Peyer's patch (tissue), 4 donors: ENCODE measurements around the gene HSPA12B. TPM values are rescaled to one million over a fixed set of nuclear protein-coding genes. Genes with fewer than 3 reads are reported as not detected.

ENCODE experiments used
- DNase-seq, 3 donors: peaks; one replicate each; pipeline ENCODE4 v3.0.0-alpha.2; 2017 to 2019
- H3K27ac ChIP-seq, 4 donors: fragments of 200-600 bp; sonication (generic); one replicate each; pipeline ENCODE4 v1.5.1; 2016 to 2019
- H3K27me3 ChIP-seq, 2 donors: fragments of 200-600 bp; sonication (generic); one replicate each; pipeline ENCODE4 v1.5.1; 2019
- H3K36me3 ChIP-seq, 3 donors: fragments of 200-600 bp; sonication (generic); one replicate each; pipeline ENCODE4 v1.5.1; 2016 to 2019
- H3K4me1 ChIP-seq, 4 donors: fragments of 200-600 bp; sonication (generic); one replicate each; pipeline ENCODE4 v1.5.1; 2016 to 2019
- H3K4me3 ChIP-seq, 4 donors: fragments of 200-600 bp; sonication (generic); 1 replicate in 3 of 4; 2 replicates in 1 of 4; pipeline ENCODE4 v1.5.1; 2016 to 2019; ENCODE audit warnings: mild to moderate bottlenecking in 1 of 4
- H3K9me3 ChIP-seq, 4 donors: fragments of 200-600 bp; sonication (generic); one replicate each; pipeline ENCODE4 v1.5.1; 2016 to 2019; ENCODE audit warnings: mild to moderate bottlenecking in 1 of 4
- POLR2A ChIP-seq, 2 donors: fragments of 450-650 bp; IDR thresholded peaks; one replicate each; pipeline ENCODE4 v1.5.1; 2017; ENCODE audit warnings: antibody characterized with exemption in 2 of 2, mild to moderate bottlenecking in 2 of 2, moderate library complexity in 2 of 2
- total RNA-seq, 4 donors: library from RNA; depleted of rRNA; stranded (reverse); fragments of >200 nt; gene quantifications; one replicate each; pipeline ENCODE4 v1.1.0, GENCODE V29; 2016
- TF ChIP-seq, protein P1 (sequence below), 6 experiments: fragments of 450-650 bp in 4 of 6; fragments of 200-600 bp in 2 of 6; sonication (generic) in 1 of 6; IDR thresholded peaks; one replicate each; pipeline ENCODE4 v1.5.1; 2017 to 2019; ENCODE audit warnings: antibody characterized with exemption in 6 of 6, mild to moderate bottlenecking in 3 of 6, moderate library complexity in 1 of 6

HSPA12B gene
- total RNA-seq, 4 donors from 2014 or later, result 1.2 to 4.3 (median 2.3) TPM

GRCh38 chr20:3720068-3720467 is 12.4 kb upstream of the HSPA12B start:
- Histone ChIP-seq H3K36me3 (no peaks in the 10 kb centered on the region), H3K4me1 (no peaks in the 10 kb centered on the region), H3K27ac (no peak overlapping the region), H3K9me3 (no peaks in the 10 kb centered on the region), H3K4me3 (no peak overlapping the region), H3K27me3 (no peaks in the 10 kb centered on the region)
- no peak for DNase-seq
- TF ChIP-seq, protein P1, sequence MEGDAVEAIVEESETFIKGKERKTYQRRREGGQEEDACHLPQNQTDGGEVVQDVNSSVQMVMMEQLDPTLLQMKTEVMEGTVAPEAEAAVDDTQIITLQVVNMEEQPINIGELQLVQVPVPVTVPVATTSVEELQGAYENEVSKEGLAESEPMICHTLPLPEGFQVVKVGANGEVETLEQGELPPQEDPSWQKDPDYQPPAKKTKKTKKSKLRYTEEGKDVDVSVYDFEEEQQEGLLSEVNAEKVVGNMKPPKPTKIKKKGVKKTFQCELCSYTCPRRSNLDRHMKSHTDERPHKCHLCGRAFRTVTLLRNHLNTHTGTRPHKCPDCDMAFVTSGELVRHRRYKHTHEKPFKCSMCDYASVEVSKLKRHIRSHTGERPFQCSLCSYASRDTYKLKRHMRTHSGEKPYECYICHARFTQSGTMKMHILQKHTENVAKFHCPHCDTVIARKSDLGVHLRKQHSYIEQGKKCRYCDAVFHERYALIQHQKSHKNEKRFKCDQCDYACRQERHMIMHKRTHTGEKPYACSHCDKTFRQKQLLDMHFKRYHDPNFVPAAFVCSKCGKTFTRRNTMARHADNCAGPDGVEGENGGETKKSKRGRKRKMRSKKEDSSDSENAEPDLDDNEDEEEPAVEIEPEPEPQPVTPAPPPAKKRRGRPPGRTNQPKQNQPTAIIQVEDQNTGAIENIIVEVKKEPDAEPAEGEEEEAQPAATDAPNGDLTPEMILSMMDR (IDR thresholded peaks at IDR 0.05), result no peak
- TF ChIP-seq POLR2A (IDR thresholded peaks at IDR 0.05), result no peak

- no peaks in the 10 kb centered on the region for H3K4me1 ChIP-seq
- TF ChIP-seq, protein P1 (IDR thresholded peaks at IDR 0.05), result no peak
- no peak overlapping the region for H3K27ac ChIP-seq
- no peak for DNase-seq
- H3K4me3 ChIP-seq, result no peak overlapping the region
- H3K9me3 ChIP-seq, result no peaks in the 10 kb centered on the region
- H3K27me3 ChIP-seq, result no peaks in the 10 kb centered on the region
- H3K36me3 ChIP-seq, result no peaks in the 10 kb centered on the region
These were observed 11.9 kb upstream of the HSPA12B start for GRCh38 chr20:3720626-3721025.

- H3K4me3 ChIP-seq, result no peak overlapping the region
- DNase-seq, result no peak
- H3K36me3 ChIP-seq, result no peaks in the 10 kb centered on the region
- H3K27me3 ChIP-seq, result no peaks in the 10 kb centered on the region
- H3K27ac ChIP-seq, result no peak overlapping the region
- no peaks in the 10 kb centered on the region for H3K9me3 ChIP-seq
- TF ChIP-seq, protein P1 (IDR thresholded peaks at IDR 0.05), result no peak
- TF ChIP-seq POLR2A (IDR thresholded peaks at IDR 0.05), result no peak
- no peaks in the 10 kb centered on the region for H3K4me1 ChIP-seq
These were observed 10.6 kb upstream of the HSPA12B start for GRCh38 chr20:3721912-3722311.

- no peak for DNase-seq
- no peaks in the 10 kb centered on the region for H3K27me3 ChIP-seq
- TF ChIP-seq POLR2A (IDR thresholded peaks at IDR 0.05), result no peak
- TF ChIP-seq, protein P1 (IDR thresholded peaks at IDR 0.05), result no peak
- no peaks in the 10 kb centered on the region for H3K36me3 ChIP-seq
- H3K4me1 ChIP-seq, result no peaks in the 10 kb centered on the region
- H3K9me3 ChIP-seq, result no peaks in the 10 kb centered on the region
- no peak overlapping the region for H3K27ac ChIP-seq
- no peak overlapping the region for H3K4me3 ChIP-seq
These were observed 9.2 kb upstream of the HSPA12B start for GRCh38 chr20:3723284-3723683.

DNA sequence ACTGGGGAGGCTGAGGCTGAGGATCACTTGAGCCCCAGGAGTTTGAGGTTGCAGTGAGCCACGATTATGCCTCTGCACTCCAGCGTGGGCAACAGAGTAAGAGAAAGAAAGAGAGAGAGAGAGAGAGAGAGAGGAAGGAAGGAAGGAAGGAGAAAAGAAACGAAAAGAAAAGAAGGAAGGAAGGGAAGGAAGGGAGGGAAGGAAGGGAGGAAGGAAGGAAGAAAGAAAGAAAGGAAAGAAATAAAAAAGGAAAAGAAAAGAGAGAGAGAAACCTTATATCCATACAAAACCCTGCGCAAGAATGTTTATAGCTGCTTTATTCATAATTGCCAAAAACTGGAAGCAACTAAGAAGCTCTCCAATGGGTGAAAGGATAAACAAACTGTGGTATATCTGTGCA is 8.1 kb upstream of the HSPA12B start:
- no peak for DNase-seq
- Histone ChIP-seq H3K27me3 (no peaks in the 10 kb centered on the region), H3K36me3 (no peaks in the 10 kb centered on the region), H3K4me1 (no peaks in the 10 kb centered on the region), H3K9me3 (no peaks in the 10 kb centered on the region), H3K4me3 (no peak overlapping the region), H3K27ac (no peak overlapping the region)
- TF ChIP-seq, protein P1 (IDR thresholded peaks at IDR 0.05), result no peak
- TF ChIP-seq POLR2A (IDR thresholded peaks at IDR 0.05), result no peak

DNA sequence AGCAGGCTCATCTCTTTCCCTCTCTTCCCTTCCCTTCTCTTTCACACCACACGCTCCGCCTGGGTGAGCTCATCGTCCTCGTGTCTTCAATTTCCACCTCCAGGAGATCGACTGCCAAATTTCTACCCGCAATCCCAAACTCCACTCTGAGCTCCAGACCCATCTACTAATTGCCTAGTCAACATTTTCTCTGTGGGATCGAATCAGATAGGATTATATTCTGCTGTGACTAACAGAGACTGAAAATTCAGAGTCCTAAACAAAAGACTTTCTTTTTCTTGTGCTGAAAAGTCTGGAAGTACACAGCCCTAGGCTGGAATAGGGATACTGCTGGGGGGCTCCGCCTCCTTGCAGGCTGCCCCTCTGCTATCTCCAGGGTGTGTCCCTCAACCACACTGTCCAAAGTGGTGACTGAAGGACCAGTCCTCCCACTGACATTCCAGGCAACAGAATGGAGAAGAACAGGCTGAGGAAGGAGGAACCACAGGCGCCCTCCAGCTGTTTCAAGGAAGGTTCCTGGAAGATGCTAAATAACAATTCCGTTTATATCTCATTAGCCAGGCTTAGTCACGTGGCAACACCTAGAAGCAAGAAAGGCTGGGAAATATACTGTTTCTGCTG is 5.0 kb upstream of the HSPA12B start:
- Histone ChIP-seq H3K4me3 (no peak overlapping the region), H3K9me3 (no peaks in the 10 kb centered on the region), H3K27me3 (peaks cover 0 to 5% of the 10 kb centered on the region in 2 donors), H3K36me3 (no peaks in the 10 kb centered on the region), H3K4me1 (peaks cover 0 to 4% (median 0%) of the 10 kb centered on the region in 4 donors), H3K27ac (peak overlapping the region in 1 of 4 donors; percentile 17)
- no peak for DNase-seq
- TF ChIP-seq, protein P1 (IDR thresholded peaks at IDR 0.05), result no peak
- TF ChIP-seq POLR2A (IDR thresholded peaks at IDR 0.05), result no peak
